Fibroblast of pulmonary artery (primary cell): ENCODE measurements around the gene CCDC184.

Experiments
- DNase-seq: peaks from one replicate; pipeline ENCODE4 v3.0.0-alpha.2; 2010; ENCODE audit warnings: low read depth
- H3K4me3 ChIP-seq: replicated peaks from 2 replicates; pipeline ENCODE4 v1.5.1; 2011; ENCODE audit warnings: low read depth, mild to moderate bottlenecking, control low read depth, low read length, moderate library complexity
- CTCF ChIP-seq: IDR thresholded peaks from 2 replicates; pipeline ENCODE4 v1.5.1; 2011; ENCODE audit warnings: mild to moderate bottlenecking, control low read depth, low read length, inconsistent platforms; ENCODE audit errors: missing control alignments

CCDC184 gene

DNA sequence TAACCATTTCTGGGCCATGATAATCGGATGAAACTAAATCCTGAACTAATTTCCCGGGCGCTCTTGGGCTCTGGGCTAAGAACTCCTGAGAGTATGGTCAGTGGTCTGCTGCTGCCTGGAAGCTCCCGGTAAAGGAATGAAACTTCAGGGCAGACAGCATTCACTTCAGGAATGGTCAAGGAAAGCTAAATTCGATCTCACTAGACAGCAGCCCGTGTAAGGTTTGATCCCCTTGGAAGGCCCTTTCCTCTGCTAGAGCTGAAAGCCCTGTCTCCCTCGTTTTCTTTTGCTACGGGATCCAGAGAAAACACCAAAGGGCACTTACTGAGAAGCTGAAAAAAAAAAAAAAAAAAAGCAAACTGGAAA lies 26.8 kb upstream of the CCDC184 start:
- DNase-seq = no peak
- TF ChIP-seq CTCF = no peak
- peak overlapping the region; percentile 99 for H3K4me3 ChIP-seq

DNA sequence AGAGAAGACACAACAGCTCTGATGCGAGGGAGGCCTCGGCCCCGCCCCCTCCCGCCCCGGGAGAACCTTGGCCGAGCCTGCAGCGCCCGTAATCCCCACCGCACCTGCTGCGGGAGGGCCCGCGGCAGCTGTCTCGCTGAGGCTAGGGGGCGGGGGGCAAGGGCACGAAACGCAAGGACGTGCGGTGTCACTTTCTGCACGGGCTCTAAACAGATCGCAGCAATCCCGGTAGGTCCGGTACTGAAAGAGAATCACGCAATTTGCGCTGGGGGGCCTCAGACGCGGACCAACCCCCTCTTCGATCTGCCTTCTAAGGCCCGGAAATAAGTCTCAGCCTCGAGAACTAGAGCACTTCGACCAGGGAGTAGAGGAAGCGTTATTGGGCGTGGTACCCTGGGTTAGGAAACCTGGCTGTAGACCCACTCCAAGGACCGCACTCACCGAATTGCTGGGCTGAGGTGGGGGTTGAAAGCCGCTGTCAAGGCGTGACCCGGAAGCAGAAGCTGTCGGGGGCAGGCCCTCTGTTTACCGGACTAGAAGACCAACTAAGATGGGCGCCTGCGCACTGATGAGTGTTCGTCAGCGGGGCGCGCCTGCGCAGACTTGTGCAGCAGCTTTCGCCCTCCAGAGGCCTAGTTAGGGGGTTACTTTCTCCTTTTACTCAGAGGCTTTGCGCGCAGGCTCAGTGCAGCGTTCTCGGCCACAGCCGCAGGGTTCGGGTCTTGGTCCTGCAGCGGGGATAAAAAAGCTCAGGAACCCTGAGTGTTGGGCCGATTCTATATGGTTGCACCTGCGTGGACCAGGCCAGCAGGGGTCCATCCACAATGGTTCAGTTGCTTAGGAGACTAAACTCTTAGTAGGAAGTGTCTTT lies 26.2 kb upstream of the CCDC184 start, which contains the start of gene ASB8:
TSS of gene ASB8 (minus strand) at position 498 of the 871 bp plus-strand sequence. CDS start 4,019 bp downstream, outside the sequence.
- peak; percentile 99 for DNase-seq
- peak within 1 kb of the TSS; percentile 99 for H3K4me3 ChIP-seq
- peak; percentile 47 for TF ChIP-seq CTCF

DNA sequence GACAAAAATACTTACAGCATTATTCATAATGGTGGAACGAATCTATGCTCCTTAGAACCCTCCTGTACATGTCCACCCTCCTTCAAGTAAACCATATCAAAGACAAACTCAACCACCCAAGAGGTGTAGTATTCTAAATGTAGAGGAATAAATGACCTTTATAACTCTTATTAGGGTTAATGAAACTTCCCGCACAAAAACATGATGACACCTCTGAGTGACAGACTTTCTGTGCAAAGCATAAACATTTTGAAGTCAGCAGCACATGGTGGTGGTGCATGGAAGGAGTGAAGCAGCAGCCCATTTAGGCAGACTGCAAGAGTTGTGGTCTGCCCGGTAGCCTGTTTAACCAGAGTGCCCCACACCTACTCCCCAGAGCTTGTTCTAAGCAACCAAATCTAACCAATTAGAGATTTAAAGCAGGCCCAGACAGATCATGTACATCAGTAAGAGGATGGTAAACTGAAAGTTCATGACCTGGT lies 25.5 kb upstream of the CCDC184 start:
- TF ChIP-seq CTCF = no peak
- DNase-seq = no peak

DNA sequence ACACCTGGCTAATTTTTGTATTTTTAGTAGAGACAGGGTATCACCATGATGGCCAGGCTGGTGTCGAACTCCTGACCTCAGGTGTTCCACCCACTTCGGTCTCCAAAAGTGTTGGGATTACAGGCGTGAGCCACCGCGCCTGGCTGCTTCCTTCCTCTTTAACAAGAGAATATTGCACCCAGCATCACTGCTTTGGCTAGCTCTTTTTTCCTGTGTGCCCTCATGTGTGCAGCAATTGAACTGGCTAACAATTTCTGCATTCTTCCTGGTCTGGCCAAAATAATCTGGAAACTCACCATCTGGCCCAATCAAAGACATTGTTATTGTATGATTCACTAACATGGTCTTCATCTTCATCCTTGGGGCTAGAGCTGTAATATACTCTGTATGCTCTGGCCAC lies 23.4 kb upstream of the CCDC184 start:
- DNase-seq = no peak
- TF ChIP-seq CTCF = no peak
- no peak overlapping the region for H3K4me3 ChIP-seq

More for the DNA sequence above, 25.5 kb upstream of the CCDC184 start:
- H3K4me3 ChIP-seq = peak overlapping the region; percentile 99

DNA sequence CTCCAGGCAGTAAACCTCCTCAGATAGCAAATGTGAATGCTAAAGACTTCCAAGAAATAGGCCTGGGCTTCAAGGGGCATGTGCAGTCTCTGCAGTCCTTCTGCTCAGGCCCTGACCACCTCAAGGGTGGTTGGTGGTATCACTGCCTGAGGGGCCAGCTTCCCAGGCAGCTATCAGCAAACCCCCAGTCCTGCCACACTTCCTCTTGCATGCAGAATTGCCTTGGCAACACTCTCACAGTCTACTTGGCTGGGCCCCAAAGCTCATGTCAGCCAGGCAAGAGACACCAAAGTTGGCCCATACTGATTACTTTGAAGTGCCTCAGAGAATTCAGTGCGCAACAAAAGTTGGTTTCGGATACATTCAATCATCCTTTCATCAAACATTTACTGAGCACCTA lies 22.6 kb upstream of the CCDC184 start:
- no peak overlapping the region for H3K4me3 ChIP-seq
- peak; percentile 38 for DNase-seq
- no peak for TF ChIP-seq CTCF

GRCh38 chr12:48163150-48163747 lies 20.2 kb upstream of the CCDC184 start:
- no peak for TF ChIP-seq CTCF
- no peak overlapping the region for H3K4me3 ChIP-seq
- no peak for DNase-seq
